GM18873 (cell line): ENCODE measurements around the gene STK10.
"Not testable (repeated sequence)": the region's sequence is repeated elsewhere in the genome, so short reads cannot be mapped to it uniquely, and the experiment has no call there.

Source experiments
- ATAC-seq: cut with Tn5 transposase; IDR thresholded peaks from one replicate; pipeline ENCODE4 v1.9.1; 2021; ENCODE audit warnings: mild to moderate bottlenecking, moderate library complexity, moderate number of reproducible peaks; ENCODE audit not compliant: unreplicated experiment, low FRiP score

Gene STK10

DNA sequence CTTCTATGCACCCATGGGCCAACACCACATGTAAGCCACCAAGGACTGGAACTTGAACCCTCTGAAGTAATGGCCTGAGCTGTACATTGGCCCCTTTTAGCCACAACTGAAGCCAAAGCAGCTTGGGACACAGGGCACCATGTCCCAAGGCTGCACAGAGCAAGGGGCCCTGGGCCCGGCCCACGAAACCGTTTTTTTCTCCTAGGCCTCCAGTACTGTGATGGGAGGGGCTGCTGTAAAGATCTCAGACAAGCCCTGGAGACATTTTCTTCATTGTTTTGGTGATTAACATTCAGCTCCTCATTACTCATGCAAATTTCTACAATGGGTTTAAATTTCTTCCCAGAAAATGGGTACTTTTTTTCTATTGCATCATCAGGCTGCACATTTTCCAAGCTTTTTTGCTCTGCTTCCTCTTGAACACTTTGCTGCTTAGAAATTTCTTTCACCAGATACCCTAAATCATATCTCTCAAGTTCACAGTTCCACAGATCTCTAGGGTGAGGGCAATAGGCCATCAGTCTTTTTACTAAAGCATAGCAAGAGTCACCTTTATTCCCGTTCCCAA lies 156.0 kb downstream of the STK10 start:
- no peak for ATAC-seq

DNA sequence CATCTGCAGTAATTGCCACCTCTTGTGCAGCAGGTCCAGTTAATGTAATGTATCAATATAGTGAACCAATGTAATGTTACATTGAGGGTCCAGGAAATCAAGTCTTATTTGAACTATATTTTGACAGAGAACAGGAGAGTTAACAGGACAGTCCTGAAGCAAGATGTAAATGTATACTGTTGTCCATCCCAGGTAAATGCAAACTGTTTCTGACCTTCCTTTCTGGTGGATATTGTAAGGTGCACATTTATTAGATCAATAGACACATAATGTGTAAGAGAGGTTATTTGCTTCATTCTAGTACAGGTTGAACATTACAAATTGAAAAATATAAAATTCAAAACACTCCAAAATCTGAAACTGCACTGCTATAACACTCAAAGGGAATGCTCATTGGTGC lies 158.1 kb downstream of the STK10 start:
- ATAC-seq: no peak

DNA sequence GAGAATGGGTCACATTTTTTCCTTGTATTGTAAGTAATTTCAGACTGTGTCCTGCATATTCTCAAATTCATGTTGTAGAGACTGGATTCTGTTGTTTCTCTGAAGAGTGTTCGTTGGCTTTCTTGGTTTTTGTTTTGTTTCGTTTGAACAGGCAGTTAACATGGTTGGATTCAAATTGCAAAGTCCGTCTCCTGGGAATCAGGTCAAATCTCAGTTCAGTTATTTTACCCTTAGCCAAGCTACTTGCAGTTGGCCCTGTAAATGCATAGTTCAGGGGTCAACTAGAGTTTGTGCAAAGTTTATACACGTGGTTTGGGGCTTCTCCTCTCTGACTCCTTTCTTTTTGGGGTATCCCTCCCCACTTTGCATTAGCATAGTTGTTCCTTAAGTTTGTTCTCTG lies 159.9 kb downstream of the STK10 start:
- no peak for ATAC-seq

DNA sequence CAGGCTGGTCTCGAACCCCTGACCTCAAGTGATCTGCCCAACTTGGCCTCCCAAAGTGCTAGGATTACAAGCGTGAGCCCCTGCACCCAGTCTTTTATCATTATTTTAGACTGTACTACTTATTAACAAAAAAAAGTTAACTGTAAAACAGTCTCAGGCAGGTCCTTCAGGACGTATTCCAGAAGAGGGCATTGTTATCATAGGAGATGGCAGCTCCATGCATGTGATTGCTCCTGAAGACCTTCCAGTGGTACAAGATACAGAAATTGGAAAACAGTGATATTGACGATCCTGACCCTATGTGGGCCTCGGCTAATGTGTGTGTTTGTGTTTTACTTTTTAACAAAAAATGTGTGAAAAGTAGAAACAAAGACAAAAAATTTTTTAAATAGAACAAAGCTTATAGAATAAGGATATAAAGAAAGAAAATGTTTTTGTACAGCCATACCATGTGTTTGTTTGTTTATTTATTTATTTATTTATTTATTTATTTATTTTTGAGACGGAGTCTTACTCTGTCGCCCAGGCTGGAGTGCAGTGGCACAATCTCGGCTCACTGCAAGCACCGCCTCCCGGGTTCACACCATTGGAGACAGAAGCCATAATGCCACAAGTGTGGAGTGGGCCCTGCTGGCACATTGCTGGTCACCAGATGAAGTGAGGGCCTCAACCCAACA lies 167.8 kb downstream of the STK10 start:
- ATAC-seq: not testable (repeated sequence)

DNA sequence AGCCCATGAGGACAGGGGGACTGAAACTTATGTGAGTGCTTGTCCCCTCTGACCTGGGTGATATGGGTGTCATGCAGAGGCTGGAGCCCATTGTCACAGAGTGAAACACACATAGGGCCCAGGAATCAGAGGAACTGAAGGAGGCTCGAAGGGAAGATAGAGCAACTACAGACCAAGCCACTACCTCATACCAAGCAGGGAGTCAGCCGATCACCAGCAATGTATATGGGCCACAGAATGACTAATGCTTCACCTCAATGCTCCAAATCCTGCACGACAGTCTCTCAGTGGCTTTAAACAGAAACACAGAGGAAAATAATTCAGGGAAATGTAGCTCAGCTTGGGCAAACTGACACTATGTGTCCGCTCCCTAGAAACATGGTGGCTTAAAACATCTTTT lies 172.7 kb downstream of the STK10 start:
- no peak for ATAC-seq

DNA sequence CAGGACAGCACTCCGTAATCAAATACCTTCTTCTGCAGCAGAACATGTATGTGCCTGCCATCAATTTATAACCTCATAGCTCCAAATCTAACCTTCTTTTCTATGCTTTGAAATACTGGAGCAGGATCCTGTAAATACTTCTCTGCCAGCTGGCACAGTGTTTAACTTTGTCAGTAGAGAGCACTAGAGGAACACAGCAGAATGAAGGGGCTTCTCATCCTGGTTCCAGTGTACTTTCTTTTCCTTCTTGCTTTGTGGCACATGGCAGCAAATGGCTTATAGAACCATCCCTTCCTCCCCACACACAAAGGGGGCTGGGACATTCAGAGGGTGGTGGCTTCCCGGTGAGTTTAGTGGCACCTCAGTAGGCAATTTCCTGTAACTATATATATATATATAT lies 177.7 kb downstream of the STK10 start:
- ATAC-seq: no peak

DNA sequence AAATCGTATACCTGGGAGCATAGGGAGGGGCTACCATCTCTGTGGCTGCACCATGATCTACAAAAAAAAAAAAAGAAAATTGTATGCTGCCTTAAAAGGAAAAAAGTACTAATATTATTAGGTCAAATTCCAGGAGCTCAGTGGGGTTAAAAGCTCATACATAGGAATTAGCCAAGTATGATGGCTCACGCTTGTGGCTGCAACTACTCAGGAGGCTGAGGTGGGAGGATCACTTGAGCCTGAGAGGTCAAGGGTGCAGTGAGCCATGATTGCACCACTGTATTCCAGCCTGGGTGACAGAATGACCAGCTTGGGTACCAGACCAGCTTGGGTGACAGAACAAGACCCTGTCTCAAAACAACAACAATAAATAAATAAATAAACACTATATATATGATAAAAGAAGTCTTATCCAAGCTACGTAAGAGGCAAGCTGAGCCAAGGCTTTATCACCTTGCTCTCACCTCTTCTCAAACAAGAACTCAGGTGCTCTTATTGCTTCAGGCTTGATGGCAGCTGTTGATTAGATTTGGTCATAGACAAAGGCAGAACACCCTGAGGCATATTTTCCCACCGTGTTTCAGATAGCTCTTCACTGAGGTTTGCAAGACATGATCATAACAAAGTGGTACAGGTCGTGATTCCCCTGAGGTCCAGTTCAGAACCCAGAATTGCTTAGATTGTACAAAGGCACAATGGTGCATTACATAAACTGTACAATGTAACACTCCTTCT lies 178.3 kb downstream of the STK10 start:
- no peak for ATAC-seq

DNA sequence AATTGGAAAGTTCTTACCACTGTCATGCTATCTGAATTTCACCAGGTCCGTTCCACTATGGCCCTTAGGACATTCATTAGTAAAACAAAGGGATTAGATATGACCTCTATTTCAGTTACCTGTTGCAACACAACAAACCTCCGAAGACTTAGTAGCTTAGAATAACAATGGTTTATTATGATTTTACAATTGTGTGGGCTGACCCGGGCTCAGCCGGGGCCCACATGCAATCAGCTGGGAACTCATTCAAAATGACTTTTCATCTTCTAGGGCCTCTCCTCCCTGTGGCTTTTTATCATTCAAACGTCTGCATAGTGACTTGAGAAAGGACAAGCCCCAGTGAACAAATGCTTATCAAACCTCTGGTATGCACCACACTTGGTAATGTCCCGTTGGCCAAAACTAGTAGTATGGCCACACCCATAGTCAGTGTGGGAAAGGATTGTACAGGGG lies 179.3 kb downstream of the STK10 start:
- ATAC-seq: no peak

DNA sequence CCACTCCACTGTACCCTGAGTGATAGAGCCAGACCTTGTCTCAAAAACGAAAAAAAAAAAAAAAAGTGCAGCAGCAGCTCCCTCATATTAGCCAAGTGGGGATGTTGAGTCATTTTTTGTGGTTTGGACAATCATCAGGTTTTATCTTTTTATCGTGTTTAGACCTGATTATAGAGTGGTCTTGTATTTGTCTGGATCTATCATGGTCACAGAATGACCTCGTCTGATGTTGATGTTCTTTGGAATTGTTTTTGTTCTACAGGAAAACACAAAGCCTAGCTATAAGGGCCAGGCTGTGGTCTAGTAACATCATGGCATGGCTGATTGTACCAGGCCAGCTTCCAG lies 179.9 kb downstream of the STK10 start:
- no peak for ATAC-seq

DNA sequence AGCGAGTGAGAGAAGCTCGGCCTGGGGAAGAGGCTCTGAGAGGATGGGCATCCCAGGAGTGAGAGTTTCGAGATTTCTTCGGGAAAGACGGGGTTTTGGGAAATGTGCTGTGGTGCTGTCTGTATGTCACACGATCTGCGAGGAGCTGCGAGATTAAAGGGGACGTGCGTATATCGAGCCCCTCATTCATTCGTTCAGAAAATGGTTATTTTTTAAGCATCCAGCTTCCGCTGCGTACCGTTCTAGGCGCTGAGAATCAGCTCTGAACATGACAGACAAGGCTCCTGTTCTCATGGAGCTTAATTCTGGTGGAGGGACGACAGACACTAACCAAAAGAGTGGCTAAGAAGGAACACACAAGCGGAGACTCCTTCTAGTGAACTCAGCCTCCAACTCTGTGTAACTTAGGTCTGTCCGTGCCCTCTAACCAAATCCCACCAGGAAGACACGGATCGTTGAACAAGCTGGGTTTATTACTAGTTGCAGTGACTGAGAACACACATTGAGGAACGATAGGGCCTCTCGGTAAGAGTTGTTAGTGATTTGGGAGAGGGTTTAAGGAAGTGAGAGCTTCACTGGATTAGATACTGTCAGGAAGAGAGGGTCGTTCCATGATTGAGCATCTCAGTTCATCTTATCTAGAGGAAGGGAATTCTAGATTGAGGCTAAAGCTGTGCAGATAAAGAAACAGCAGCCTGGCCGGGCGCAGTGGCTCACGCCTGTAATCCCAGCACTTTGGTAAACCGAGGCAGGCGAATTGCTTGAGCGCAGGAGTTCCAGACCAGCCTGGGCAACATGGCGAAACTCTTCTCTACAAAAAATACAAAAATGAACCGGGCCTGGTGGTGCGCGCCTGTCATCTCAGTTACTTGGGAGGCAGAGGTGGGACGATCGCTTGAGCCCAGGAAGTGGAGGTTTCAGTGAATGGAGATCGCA lies 180.6 kb downstream of the STK10 start:
- no peak for ATAC-seq

DNA sequence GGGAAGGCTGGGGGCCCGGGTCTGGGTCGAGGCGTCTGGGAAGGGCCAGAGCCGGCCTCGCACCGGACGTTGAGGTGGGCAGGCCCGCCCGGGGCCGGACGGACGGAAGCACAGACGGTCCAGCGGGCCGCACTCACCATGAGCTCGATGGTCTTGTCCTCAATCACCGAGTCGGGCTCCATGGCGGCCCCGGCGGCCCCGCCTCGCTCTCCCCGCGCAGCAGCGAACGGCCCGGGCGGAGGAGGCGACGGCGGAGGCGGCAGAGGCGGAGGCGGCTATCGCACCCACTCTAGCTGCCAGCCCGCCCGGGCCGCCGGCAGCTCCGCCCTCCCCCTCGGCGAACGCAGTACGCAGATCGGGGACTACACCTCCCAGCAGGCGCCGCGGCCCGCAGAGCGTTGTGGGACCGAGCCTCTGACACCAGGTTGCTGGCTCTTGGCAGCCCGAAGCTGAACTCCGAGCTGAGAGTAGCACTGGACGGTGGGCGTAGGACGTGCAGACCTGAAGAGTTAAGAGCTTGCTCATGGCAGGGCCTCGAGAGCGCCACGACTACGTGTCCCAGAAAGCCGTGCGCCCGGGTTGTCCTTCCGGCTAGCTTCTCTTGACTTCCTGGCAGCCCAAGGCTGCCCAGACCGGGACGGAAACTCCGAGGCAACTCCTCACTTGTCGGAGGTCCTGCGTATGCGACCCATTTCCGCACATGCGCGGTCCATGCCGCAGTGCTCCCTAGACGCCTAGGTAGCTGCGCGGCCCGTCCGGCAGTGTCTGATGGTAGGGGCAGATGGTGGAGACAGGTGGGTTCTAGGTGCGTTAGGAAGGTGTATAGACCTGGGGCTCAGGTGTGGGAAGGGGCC lies 181.5 kb downstream of the STK10 start, which contains the start of gene FBXW11:
Gene FBXW11, minus strand, starts transcription at position 318 of the 854 bp plus-strand sequence. Its CDS starts 136 bp downstream, at position 182.
- peak; percentile 76 for ATAC-seq

DNA sequence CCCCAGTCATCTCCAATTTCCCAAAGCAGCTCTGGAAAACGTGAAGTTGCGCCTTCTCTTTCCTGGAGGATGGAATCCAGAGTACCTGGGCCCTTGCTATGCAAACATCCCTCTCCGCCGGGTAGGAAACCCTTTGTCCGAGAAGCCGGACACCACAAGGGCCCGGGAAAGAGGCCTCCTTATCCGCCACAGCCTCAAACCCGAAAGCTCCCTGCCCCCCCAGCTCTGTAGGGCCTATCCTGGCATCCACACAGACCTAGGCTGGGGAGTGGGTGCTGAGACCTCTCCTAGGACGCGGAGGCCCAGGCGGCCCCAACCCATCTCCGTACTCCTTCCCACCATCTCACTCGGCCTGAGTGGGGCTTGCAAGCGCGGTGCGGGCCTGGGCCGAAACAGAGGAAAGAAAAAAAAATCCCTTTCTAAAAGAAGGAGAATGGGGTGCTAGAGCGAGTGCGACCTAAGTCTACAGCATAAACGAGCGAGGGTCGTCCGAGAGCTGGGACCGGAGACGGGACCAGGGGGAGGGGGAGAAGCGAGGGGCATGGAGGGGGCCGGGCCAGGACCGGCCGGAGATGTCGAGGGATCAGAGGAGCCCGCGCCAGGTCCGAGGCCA lies 182.2 kb downstream of the STK10 start:
- ATAC-seq: no peak

DNA sequence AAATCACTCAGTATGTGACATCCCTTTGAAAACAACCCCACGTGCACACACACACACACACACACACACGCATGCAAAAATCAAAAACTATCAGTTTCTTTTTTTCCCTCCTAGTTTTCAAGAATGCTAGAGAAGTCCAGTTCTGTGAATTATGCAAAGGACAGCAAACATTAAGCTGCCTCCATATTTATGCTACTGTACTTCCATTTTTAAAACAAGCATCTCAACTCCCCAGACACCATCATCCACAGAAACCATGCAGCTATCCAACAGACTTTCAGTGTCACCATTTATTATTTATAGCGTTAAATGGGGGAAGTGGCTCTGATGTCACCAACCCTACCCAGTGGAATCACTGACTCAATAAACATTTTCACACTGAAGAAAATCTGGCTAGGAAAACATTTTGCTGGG lies 183.2 kb downstream of the STK10 start:
- ATAC-seq: no peak

DNA sequence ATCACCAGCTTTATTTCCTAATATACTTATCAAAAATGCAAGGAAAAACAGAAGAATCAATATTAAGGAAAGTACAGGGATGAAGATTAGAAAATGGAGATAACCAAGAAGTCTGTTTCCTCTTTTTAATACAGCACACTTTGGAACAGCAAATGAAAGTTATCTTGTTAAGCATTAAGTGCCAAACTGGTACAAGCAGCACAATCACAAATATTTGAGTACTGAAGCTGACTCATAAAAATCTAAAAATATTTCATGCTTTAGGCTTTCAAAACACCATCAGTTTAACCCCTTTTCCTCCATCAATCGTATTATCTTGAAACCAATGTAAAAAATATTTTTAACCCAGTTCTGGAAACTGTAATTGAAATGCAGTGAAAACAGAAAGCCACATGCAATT lies 184.3 kb downstream of the STK10 start:
- no peak for ATAC-seq

DNA sequence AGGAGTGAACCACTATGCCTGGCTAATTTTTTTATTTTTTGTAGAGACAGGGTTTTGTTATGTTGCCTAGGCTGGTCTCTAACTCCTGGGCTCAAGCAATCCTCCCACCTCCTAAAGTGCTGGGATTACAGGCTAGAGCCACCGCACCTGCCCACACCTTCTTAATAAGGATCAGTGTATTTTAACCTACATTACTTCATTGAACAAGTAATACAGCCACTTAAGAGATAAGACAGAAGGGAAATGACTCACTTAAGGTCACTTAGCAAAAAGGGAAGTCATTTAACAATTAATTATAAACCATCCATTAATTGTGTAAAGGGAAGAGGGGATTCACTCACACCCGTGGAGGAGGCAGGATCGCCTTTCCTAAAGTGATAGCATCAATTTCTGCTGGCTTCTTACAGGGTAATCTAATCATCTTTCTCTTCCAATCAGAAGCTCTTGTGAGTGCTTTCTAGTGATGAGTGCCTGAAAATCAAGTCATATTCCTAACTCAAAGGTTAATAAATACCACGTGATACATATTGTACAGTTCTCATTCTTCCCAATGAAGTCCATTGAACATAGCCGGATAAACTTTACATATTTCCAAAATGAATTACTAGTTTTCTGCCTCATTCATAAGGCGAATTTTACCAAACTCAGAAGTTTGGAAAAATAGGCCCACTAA lies 185.0 kb downstream of the STK10 start:
- no peak for ATAC-seq

DNA sequence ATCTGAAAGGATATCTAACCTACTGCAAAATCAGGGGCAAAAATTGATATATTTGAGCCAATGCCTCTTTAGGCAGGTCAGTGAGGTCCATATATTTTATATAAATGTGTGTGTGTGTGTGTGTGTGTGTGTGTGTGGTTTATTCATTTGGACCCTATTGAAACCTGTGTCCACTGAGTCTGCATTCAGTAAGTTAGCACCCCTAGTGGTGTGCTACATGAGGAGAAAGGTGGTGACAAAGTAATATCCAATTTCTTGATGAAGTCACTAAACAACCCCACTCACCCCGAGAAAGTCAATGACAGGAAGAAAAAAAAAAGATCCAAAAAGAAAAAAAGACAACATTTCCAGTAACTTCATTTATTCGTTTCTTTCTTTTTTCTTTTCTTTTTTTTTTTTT lies 185.7 kb downstream of the STK10 start:
- ATAC-seq: no peak

DNA sequence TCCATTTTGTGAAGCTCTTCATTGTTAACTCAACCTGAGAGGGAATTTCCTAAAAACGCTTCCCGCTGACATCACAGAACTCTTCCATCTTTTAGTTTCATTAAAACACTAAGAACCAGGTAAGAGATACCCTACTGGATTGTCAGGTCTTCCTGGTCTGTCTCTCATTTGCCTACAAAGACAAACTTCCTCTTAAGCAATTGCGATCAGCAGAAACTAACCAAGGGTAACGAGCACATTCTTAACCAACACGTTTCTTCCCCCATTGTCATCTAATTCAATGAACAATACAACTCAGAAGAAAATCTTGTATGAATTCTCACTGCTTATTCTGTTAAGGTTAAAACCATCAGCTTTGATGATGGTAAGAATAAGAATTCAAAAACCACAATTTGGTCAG lies 188.1 kb downstream of the STK10 start:
- no peak for ATAC-seq

DNA sequence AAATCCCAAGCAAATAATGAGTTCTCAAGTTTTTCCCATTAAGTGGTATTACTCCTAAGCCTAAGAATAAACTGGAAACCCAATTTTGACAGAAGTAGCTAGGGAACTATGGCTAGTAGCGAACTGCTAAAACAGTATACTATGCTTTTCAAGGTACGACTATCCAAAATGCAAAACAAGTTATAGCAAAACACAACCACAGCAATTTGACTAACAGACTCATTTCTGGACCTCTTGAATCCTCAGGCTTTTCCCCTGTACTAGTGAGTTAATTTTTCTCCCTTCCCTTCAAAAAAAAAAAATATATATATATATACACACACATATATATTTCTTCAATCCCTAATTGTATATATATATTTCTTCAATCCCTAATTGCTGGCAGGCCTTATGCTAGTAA lies 188.9 kb downstream of the STK10 start:
- no peak for ATAC-seq

DNA sequence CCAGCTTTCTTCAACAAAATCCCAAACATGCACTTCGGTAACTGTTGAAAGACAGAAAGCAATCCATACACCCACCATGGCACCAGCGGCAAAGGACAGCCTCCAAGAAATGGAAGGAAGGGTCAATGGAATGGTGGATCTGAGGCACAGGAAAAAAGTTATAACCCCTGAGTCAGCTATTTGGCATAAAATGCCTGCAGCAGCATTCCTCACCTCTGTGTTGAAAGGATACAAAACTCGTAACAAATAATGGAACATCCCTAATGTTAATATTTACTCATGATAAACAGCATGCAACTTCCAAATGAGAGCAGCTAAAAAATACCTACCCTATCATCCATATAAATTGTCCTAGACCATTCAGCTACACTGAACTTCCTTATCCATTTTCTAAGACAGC lies 191.0 kb downstream of the STK10 start:
- no peak for ATAC-seq
